Measurements from ENCODE around the gene TRIM44. TPM values are rescaled to one million over a fixed set of nuclear protein-coding genes. Genes with fewer than 3 reads are reported as not detected.

Gene TRIM44
- total RNA-seq, 4 donors from 2014 or later: 24.6 to 54.2 (median 35.8) TPM

DNA sequence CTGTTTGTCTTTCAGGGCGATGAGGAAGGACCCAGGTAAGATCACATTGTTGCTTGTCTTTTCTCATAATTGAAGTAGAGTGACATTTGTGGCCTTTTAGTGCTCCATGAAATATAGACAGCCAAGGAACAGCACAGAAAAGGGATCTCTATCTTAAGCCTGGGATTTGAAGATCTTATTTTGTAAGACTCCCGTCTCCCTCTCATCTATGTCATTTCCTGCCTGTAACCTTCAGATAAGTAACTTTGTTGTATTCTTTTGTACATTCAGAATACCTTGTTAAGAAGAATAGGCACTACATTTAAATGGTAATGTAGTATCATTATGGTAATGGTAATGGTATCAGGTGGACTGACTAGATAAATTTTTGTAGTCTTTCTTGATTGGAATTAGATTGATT is 72.8 kb downstream of the TRIM44 start:
- intact Hi-C loops (cut with DNase I): no loop called here
- DNase-seq: no peak
- no peaks in the 10 kb centered on the region for H3K4me1 ChIP-seq
- no peak overlapping the region for H3K4me3 ChIP-seq (replicated peaks in 1 of 3)
- no peaks in the 10 kb centered on the region for H3K9me3 ChIP-seq
- H3K27ac ChIP-seq: no peak overlapping the region
- H3K27me3 ChIP-seq: no peaks in the 10 kb centered on the region
- 90 to 94% methylated on average over 2 of the region's 2 CpGs for WGBS, 2 donors
- H3K36me3 ChIP-seq: peaks cover 0 to 4% of the 10 kb centered on the region in 2 donors
- TF ChIP-seq, protein P1, sequence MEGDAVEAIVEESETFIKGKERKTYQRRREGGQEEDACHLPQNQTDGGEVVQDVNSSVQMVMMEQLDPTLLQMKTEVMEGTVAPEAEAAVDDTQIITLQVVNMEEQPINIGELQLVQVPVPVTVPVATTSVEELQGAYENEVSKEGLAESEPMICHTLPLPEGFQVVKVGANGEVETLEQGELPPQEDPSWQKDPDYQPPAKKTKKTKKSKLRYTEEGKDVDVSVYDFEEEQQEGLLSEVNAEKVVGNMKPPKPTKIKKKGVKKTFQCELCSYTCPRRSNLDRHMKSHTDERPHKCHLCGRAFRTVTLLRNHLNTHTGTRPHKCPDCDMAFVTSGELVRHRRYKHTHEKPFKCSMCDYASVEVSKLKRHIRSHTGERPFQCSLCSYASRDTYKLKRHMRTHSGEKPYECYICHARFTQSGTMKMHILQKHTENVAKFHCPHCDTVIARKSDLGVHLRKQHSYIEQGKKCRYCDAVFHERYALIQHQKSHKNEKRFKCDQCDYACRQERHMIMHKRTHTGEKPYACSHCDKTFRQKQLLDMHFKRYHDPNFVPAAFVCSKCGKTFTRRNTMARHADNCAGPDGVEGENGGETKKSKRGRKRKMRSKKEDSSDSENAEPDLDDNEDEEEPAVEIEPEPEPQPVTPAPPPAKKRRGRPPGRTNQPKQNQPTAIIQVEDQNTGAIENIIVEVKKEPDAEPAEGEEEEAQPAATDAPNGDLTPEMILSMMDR (IDR thresholded peaks at IDR 0.05): no peak
- no peak for TF ChIP-seq POLR2A (IDR thresholded peaks at IDR 0.05)

DNA sequence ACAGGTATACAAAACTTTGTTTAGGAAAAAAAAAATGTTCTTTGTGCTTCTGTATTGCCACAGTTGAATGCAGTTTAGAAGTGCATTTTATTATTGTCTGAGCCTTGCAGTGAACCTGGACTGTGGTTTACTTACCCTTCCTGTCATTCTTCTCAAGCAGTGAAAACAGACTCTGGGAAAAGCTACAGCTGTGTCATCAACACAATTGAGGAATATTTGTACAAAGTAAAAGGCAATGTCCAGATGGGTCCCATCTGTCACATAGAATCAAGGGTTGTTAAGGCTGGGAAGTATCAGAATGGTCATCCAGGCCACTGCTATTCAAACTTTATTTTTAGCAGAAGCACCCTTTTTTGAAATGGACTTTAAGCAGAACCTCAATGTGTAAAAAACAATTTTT is 73.3 kb downstream of the TRIM44 start:
- intact Hi-C loops (cut with DNase I): no loop called here
- H3K9me3 ChIP-seq: no peaks in the 10 kb centered on the region
- TF ChIP-seq, protein P1 (IDR thresholded peaks at IDR 0.05): no peak
- no peak for TF ChIP-seq POLR2A (IDR thresholded peaks at IDR 0.05)
- DNase-seq: no peak
- H3K4me1 ChIP-seq: no peaks in the 10 kb centered on the region
- H3K4me3 ChIP-seq (replicated peaks in 1 of 3): no peak overlapping the region
- no peak overlapping the region for H3K27ac ChIP-seq
- peaks cover 0 to 4% of the 10 kb centered on the region in 2 donors for H3K36me3 ChIP-seq
- no peaks in the 10 kb centered on the region for H3K27me3 ChIP-seq

DNA sequence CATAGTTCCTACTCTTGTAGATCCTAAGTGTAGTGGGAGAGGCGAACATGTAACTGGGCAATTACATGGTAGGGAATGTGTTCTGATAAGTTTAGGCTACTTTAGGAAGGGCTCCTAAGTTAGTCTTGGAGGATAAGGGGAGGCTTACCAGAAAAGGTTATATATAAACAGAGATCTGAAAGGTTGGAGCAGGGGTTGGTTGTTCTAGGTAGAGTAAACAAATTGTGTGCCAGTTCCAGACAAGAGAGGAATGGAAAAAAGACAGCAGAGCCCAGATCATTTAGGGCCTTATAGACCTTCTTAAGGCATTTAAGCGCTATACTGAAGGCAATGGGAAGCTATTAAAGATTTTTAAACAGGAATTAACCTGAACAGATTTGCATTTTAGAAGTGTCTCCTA is 74.4 kb downstream of the TRIM44 start:
- H3K4me3 ChIP-seq (replicated peaks in 1 of 3): no peak overlapping the region
- no peak overlapping the region for H3K27ac ChIP-seq
- intact Hi-C loops (cut with DNase I): no loop called here
- 96 to 98% methylated on average over 2 of the region's 2 CpGs for WGBS, 2 donors
- no peaks in the 10 kb centered on the region for H3K4me1 ChIP-seq
- no peak for TF ChIP-seq POLR2A (IDR thresholded peaks at IDR 0.05)
- TF ChIP-seq, protein P1 (IDR thresholded peaks at IDR 0.05): no peak
- H3K36me3 ChIP-seq: peaks cover 0 to 4% of the 10 kb centered on the region in 2 donors
- DNase-seq: no peak
- H3K27me3 ChIP-seq: no peaks in the 10 kb centered on the region
- H3K9me3 ChIP-seq: no peaks in the 10 kb centered on the region

DNA sequence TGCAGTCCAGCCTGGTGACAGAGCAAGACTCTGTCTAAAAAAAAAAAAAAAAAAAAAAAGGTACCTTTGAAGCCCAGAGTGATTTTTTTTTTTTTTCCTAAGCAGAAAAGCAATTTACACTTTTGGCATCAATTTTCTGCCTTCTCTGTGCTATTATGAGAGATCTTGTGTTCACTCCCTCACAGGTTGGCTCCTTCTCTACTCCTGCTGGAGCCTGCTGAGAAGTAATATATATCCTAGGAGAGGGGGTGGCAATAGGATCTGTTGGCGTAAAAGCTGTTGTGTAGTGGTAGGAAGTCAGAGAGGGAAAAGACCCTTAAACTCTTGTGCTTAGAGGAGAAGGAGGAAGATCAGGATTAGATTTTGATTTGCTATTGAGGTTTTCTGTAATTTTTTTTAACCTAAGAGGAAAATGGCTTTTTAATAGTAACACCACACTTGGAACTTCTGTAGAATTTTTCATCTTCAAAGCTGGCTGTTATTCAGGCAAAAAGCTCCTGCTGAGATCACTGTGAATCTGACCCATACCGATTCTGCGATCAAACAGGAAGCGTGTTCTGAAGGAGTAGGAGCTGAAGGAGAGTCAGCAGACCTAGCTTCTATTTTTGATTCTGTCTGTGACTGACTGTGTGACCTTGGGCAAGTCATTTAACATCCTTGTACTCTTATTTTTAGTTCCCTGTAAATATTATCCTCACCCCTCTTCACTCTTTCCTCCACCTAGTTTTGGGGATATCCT is 77.7 kb downstream of the TRIM44 start:
- no peak for DNase-seq
- H3K27me3 ChIP-seq: no peaks in the 10 kb centered on the region
- intact Hi-C loops (cut with DNase I): no loop called here
- 85 to 88% methylated on average over 4 of the region's 4 CpGs for WGBS, 2 donors
- no peaks in the 10 kb centered on the region for H3K9me3 ChIP-seq
- H3K4me3 ChIP-seq (replicated peaks in 1 of 3): no peak overlapping the region
- TF ChIP-seq, protein P1 (IDR thresholded peaks at IDR 0.05): no peak
- no peak for TF ChIP-seq POLR2A (IDR thresholded peaks at IDR 0.05)
- H3K27ac ChIP-seq: no peak overlapping the region
- H3K36me3 ChIP-seq: peaks cover 0 to 4% of the 10 kb centered on the region in 2 donors
- H3K4me1 ChIP-seq: no peaks in the 10 kb centered on the region

DNA sequence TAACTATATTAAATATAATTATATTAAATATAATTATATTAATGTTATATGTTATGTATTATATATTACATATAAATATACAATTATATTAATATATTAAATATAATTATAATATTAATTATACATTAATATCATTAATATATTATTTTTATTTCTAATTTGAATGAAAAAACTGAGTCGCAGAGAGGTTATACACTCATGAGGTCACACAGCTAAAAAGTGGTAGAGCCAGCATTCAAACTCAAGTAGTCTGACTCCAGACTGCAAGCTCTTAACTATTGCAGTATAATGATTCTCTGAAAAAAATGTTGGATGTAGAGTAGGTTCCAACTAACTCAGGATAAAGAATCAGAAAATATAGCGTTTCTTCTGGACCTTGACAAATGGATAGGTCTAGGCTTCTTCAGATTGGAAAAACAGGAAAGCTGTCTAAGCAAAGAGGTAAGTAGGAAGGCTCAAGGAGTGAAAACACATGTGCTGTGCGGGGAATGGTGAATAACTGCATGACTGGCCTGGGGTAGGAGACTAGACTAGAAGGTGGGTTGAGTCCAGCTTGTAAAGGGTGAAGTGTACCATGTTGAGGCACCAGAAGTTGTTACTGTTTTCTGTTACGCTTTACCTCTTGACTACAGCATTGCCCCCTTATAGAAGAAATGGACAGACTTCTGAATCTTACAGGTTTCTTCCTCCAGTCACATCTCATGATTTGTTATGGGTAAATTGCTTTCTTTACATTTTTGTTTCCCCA is 80.3 kb downstream of the TRIM44 start:
- Histone ChIP-seq H3K9me3 (no peaks in the 10 kb centered on the region), H3K27ac (no peak overlapping the region), H3K27me3 (no peaks in the 10 kb centered on the region), H3K4me3 (replicated peaks in 1 of 3) (no peak overlapping the region), H3K4me1 (no peaks in the 10 kb centered on the region), H3K36me3 (no peaks in the 10 kb centered on the region)
- intact Hi-C loops (cut with DNase I): no loop called here
- 96 to 99% methylated on average over 4 of the region's 4 CpGs for WGBS, 2 donors
- TF ChIP-seq POLR2A (IDR thresholded peaks at IDR 0.05): no peak
- TF ChIP-seq, protein P1 (IDR thresholded peaks at IDR 0.05): no peak
- DNase-seq: no peak

Data from thyroid gland (tissue), 4 donors.